A549 (cell line): Measurements from ENCODE around the gene FOXM1.

ENCODE experiments used
- CTCF ChIP-seq: fragments of >200 bp; sonication (Bioruptor Twin); formaldehyde crosslinking; IDR thresholded peaks from 3 replicates; pipeline ENCODE4 v1.5.1; 2016
- HDAC2 ChIP-seq: fragments of 200-600 bp; sonication (generic); IDR thresholded peaks from 2 replicates; pipeline ENCODE4 v1.6.1; 2016
- KDM1A ChIP-seq: fragments of 200-600 bp; sonication (generic); IDR thresholded peaks from 2 replicates; pipeline ENCODE4 v1.6.1; 2016; ENCODE audit warnings: low read depth, mild to moderate bottlenecking
- MYC ChIP-seq: IDR thresholded peaks from 2 replicates; pipeline ENCODE4 v1.6.1; 2012; ENCODE audit warnings: mild to moderate bottlenecking, inconsistent platforms, low read length, improper control_type of control experiment, borderline replicate concordance
- NR3C1 ChIP-seq: fragments of >200 bp; sonication (Bioruptor Twin); formaldehyde crosslinking; IDR thresholded peaks from 3 replicates; pipeline ENCODE4 v1.6.1; 2017
- PBX3 ChIP-seq: IDR thresholded peaks from 2 replicates; pipeline ENCODE4 v1.6.1; 2012
- POLR2A ChIP-seq: IDR thresholded peaks from 2 replicates; pipeline ENCODE4 v1.6.1; 2012; ENCODE audit warnings: mild to moderate bottlenecking, low read length
- RCOR1 ChIP-seq: fragments of 150-350 bp; IDR thresholded peaks from 2 replicates; pipeline ENCODE4 v1.6.1; 2014; ENCODE audit warnings: antibody characterized with exemption, low read length, low read depth
- RNF2 ChIP-seq: fragments of 200-600 bp; sonication (generic); IDR thresholded peaks from 2 replicates; pipeline ENCODE4 v1.6.1; 2016; ENCODE audit warnings: low read depth, mild to moderate bottlenecking, antibody characterized with exemption, moderate library complexity, borderline replicate concordance

GRCh38 chr12:2876431-2877046, 435 bp downstream of the FOXM1 start:
- TF ChIP-seq NR3C1 = no peak
- no peak for TF ChIP-seq POLR2A
- TF ChIP-seq CTCF = no peak
- TF ChIP-seq PBX3 = no peak
- TF ChIP-seq RCOR1 = no peak
- TF ChIP-seq RNF2 = no peak
- no peak for TF ChIP-seq MYC
- TF ChIP-seq KDM1A = no peak
- TF ChIP-seq HDAC2 = no peak
